CD4-positive, alpha-beta T cell treated with Interleukin-15 for 4 hours (primary cell): ENCODE data around the gene MOK.

Source experiments
- DNase-seq: peaks from one replicate; pipeline ENCODE4 v3.0.0-alpha.2; 2020; ENCODE audit warnings: low spot score

MOK gene

DNA sequence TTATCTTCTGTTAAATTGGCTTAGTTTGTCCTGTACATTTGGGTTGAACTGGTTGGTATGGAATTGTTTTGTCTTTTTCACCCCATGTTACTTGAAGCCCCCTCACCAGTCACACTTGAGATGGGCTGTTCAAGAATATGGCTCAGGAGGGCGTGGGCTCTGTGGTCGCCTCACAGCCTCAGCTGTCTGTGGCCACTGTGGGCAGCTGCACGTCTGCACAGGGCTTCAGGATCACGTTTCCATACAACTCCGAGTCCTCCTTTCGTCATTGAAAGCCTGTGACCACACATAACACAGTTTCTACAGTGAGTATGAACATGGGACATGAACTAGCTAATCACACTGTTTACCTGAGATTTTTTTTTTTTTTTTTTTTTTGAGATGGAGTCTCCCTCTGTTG is 81.3 kb downstream of the MOK start:
- no peak for DNase-seq

- no peak for DNase-seq
These were observed 82.2 kb downstream of the MOK start for GRCh38 chr14:102222751-102223150.

DNA sequence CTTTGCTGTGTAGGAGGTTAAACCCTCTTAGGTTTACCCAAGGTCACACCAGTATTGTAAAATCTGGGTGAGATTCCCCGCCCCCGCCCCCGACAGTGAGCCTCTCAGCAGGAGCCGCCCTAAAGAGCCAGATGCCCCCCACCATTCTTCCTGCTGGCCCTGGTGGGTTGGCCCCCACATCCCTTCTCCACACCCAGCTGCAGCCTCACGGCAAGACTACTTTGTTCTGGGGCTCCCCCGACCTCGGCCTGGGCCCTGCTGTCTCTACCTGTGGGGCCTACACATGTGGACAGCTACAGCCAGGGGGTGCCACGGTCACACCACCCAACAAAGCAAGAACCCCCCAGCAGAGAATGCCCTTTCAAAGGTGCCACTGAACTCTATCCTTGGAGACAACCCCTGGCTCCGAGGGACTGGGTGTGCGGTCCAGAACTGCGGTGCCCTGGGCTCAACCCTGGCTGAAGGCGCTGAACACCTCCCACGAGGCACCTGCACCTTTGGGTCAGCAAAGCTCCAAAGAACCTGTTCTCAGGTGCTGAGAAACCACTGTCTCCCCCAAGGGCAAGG is 82.9 kb downstream of the MOK start:
- DNase-seq: no peak

DNA sequence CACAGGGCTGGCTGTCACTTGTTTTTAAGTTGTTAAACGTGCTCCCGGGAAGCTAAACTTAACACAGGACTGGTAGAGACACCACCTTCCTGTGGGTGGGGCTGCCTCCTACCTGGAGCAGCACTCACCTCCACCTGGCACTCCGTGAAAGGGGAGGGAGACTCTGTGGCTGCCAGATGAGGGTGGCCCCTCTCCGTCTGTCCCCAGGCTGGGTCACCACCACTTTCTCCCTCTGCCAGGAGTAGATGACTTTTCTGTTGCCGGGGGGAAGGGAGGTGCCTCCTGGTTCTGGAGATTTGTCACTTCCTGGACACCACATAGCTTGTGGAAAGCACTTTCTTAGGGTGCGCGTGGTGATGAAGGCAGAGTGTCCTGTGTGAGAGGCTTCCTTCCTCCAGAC is 83.9 kb downstream of the MOK start:
- no peak for DNase-seq

DNA sequence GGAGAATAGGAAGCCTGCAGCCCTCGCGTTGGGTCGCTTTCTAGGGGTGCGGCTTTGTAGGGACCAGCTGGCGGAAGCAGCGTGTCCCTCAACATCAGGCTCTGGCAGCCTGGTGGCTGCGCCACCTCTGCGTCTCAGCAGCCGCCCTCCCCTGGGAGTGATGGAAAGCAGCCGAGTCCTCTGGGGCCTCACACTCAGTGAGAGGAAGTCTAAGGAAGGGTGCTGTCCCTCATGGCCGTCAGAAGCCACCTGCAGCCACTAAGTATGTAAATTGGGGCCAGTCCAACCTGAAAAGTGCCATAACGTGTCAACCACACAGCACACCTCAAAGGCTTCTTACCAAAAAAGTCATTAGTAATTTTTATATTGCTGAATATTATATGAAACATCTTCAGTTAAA is 84.9 kb downstream of the MOK start:
- no peak for DNase-seq

- DNase-seq: no peak
These were observed 85.6 kb downstream of the MOK start for GRCh38 chr14:102219316-102219715.

GRCh38 chr14:102218688-102219087 is 86.3 kb downstream of the MOK start:
- no peak for DNase-seq

- DNase-seq: no peak
These were observed 87.0 kb downstream of the MOK start for GRCh38 chr14:102217987-102218421.

DNA sequence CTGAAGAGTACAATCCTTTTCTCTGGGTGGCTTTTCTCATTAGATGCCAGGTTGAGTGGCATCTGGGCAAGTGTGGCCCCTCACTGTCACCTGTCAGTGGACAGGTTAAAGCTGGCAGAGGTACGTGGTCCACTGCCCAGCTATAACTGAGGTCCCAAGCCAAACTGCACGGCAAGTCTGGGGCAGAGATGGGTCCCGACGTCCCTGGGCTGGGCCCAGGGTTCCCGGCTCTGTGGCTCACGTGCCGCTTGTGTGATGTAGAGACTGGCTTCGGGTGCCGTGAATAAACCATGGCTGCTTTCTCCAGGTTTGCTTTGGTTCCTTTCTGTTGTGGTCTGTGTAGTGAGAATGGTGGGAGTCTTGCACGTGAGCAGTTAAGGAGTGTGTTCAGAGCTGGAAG is 87.6 kb downstream of the MOK start:
- no peak for DNase-seq

DNA sequence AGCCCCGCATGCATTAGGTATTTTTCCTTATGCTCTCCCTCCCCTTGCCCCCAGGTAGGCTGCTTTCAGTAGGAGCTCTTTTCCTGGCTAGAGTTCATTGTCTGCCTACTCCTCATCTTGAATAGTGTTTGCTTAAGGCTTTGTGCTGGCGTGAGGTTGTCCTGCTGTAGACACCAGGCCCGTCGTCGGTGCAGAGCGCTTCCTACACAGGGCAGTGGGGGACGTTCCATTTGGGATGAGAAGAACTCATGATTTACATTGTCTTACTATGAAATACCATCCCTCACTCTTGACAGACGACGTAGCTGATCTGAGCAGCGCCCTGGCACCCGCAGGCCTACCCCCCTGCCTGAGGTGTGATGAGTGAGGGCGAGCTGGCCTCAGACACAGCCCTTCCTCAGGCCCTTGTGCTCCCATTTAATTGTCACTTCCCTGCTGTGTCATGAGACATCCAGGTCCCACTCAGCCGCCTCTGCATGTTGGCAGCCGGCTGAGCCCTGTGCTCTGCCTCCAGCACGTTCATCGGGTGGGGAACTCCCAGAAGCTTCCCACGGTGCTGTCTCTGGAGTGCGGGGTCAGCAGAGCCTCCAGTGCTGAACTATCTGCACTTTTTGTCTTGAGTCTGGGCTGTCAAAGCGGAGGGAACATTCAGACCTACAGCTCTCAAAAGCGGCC is 89.3 kb downstream of the MOK start:
- DNase-seq: no peak

GRCh38 chr14:102215071-102215470 is 89.9 kb downstream of the MOK start:
- DNase-seq: no peak

DNA sequence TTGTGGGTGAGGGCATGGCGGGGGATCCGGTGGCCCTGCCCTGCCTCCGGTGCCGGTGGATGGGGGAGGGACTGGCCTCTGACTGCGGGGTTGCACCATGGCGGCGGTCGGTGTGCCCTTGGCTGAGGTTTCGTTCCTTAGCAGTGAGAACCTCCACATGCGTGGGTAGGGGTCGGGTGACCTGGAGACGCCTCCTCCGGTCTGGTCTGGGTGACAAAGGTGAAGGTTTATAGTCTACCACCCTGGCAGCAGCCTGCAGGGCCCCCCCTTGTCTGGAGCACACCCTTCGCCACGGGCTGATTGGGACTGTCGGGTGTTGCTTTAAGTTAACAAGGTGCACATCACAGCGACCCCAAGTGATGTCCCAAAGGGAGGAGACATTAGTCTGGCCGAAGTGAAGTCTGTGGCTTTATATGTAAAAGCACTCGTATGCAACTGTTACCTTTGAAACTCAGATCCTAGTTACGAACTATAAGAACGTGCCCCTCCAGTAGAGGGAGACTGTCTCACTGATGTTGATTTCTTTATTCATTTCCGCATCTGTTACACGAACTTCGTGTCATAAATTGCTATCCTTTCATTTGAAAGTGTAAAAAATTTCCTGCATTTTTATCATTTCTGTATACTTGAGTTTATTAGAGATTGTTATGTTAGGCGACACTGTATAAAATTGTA is 90.8 kb downstream of the MOK start:
- no peak for DNase-seq

DNA sequence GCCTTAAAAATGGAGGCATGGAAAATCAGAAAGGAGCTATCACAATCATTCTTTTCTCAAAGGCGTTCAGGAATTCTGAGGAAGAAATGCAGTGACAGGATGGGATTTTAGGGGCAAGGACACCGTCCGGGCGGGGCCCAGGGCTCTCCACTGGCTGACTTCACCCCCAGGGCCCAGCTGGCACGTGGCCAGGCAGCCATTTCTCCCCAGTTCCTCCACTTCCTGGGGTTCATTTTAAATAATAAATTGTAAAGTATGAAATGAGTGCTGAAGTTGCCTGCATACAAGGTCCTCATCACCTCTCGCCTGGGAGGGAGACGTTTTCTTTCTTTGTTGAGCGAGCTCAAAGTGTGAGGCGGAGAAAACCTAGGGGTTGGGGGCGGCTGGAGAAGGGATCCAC is 91.5 kb downstream of the MOK start:
- DNase-seq: no peak

DNA sequence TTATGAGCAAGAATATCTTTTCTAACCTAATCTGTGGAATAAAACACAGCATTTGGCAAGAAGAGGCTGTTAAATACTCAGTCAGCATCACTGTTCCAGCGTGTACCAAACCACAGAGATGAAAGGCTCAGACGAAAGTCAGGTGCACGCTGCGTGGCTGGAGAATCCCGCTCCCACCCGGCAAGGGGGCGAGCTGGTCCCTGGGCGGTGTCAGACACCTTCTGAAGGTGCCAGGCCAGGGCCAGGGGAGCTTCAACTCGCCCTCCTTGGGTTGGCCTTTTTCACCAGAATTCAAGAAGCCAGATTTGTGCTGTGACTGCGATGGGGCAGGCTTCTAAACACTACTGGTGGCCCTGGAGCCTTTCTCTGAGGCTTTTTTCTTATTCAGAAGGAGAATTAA is 92.1 kb downstream of the MOK start:
- no peak for DNase-seq

DNA sequence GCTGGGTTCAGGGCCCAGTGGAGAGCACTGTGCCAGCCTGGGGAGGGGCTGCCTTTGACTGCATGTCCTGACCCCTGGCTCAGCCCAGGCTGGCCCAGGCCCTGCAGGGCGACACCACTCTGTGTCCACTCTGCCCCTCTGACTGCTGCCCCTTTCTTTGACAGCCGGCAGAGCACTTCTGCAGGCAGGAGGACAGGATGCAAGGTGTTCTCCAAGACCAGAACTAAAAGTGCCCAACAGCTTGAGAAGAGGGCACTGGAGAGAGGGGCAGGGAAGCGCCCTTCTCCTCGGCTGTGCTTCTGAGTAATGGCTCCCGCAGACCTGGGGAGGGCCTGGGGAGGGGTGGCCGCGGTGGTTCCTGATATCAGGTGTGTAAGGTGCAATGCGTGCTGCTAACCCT is 92.6 kb downstream of the MOK start:
- DNase-seq: no peak

DNA sequence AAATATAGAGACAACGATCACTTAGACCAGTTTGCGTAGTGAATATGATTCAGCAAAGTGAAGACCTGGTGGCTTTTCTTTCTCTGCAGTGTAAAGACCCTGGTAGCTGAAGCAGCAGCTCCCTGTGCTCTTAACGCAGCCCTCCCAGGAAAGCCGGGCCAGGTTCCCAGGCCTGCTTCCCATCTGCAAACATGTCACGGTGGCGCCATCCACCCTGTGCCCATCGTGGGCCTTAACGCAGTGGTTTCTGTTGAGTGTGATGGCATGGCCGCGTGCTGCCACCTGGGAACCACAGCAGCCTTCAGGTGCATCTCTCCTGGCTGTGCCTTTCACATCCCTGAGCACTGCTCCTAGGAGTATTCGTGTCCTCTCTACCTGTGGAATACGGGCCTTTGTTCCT is 93.7 kb downstream of the MOK start:
- no peak for DNase-seq

DNA sequence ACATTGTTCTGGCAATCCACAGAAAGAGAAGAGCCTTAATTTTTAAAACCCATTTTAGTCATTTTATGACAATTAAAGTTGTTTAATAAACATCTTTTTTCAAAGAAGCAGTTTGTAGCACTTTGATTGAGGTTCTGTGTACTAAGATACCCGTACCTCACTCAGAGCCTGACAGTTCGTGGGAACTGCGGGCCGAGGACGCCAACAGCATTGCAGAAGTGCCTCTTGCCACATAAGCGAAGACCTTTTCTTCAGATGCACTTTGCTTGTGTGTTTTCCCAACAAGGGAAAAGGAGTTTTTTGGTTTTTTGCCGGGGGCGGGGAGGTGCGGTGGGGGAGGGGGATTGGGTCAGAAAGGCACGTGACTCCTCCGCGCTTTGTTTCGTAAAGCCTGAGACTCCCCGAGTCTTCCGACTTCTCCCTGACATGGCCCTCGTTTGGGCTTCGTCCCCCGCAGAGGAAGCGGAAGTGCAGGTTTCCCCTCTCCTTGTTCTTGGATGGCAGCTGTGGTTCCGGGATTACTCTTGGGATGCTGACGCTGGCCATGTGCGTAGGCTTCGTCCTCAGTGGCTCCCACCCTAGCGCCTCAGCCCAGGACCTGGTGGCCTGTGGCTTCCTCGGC is 94.4 kb downstream of the MOK start:
- no peak for DNase-seq

- DNase-seq: no peak
These were observed 95.6 kb downstream of the MOK start for GRCh38 chr14:102209224-102209966.

- DNase-seq: no peak
These were observed 96.2 kb downstream of the MOK start for GRCh38 chr14:102208741-102209140.

GRCh38 chr14:102207831-102208365 is 97.1 kb downstream of the MOK start:
- no peak for DNase-seq

GRCh38 chr14:102206918-102207317 is 98.0 kb downstream of the MOK start:
- DNase-seq: no peak

DNA sequence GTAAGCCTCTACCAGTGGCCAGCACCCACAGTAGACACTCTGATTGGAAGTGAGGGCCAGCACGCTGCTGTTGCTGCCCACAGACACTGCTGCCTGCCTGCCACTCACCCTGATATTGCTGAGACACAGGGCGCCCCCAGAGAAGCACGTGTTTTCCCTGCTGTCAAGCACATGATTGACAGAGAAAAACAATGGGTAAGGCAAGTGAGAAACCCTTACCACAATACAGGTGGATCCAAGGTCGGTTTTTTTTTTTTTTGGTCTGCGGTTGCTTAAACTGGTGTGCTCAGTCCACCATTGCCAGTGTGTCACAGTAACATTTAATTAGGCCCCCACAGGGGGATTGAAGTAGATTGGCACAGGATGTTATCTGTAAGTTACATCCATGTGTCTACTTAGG is 99.4 kb downstream of the MOK start:
- DNase-seq: no peak
